GM21737 (cell line): ENCODE results near the gene TOM1L1.

Experiments used
- ATAC-seq: cut with Tn5 transposase; IDR thresholded peaks from one replicate; pipeline ENCODE4 v1.9.1; 2021; ENCODE audit warnings: mild to moderate bottlenecking, moderate library complexity; ENCODE audit not compliant: unreplicated experiment

The TOM1L1 gene

DNA sequence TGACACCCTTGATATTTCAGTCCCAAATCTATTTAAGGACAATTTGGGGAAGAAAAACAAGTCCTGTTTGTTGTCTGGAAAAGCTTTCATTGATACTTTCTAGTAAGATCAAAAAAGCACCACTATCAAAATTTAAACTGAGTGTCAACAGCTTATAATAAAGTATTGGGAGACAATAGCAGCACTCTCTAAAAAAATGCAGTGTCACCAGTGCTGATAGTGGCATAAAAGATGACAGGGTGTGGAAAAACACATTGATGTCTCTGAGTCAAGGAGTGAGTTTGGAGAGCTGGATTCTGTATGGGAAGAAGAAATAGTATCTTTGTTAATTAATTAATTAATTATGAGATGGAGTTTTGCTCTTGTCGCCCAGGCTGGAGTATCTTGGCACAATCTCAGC lies 8.3 kb upstream of the TOM1L1 start:
- ATAC-seq, result no peak

DNA sequence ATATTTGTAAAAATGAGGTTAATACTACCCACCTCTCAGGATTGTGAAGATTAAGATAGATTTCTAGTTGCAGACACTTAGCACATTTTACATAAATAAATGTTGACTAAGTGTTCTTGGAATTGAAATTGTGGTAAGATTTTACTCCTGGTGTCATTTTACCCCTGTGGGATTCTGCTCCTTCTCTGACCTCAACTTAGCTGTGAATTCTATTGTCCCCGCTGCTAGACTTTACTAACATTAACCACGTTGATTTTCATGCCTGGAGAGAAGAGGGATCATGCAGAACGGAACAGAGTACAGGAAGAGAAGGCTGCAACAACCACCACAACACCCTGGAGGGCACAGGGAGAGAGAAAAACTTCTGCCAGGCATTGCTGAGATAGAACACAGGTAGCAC lies 2.1 kb upstream of the TOM1L1 start:
- no peak for ATAC-seq

DNA sequence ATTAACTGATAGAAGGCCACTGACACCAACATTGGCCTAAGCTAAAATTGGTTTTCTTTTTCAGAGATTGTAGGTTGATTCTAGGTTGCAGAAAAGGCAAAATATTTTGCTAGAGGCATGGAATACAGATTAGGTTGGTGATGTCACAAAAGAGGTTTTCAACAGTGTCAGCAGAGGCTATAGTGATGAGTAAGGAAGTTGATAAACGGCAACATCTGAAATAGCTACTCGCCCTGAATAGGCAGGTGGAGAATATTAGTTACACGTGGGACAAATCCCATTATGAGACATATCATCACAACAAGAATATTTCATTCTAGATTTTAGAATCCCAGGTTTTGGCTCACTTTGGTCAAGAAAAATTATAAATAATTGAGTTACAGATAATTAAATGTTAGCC lies 1.5 kb upstream of the TOM1L1 start:
- ATAC-seq, result no peak

DNA sequence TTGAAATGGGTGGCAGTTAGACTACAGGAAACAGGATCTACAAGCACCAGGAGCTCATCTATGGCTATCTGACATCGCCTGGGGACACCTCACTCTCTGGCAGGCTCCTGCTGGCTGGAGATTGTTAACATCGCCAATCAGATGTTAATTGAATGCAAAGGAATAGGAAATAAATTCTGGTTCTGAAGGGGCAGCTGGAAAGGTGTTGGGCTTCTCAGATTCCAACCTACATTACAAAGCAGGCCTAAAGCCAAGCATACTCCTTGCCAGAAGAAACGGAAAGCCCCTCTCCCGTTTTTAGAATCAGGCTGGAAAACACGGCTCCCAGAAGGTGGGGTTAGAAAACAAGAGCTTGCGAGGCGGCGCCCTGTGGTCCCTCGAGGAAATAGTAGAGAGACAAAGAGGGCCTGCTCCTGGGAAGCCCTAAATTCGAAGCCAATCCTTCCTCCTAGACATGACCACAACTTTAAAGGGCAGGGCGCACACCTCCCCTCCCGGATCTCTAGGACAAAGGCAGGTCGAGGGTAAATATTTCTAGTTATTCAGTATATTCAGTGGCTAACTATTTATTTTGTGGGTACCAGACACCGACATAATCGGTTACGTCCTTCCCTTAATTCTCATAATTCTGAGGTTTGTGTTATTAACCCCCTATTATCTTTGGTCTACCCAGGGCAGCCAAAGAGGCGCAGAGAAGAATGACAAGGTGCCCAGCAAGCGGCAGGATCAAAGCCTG lies 763 bp upstream of the TOM1L1 start:
- ATAC-seq, result no peak

DNA sequence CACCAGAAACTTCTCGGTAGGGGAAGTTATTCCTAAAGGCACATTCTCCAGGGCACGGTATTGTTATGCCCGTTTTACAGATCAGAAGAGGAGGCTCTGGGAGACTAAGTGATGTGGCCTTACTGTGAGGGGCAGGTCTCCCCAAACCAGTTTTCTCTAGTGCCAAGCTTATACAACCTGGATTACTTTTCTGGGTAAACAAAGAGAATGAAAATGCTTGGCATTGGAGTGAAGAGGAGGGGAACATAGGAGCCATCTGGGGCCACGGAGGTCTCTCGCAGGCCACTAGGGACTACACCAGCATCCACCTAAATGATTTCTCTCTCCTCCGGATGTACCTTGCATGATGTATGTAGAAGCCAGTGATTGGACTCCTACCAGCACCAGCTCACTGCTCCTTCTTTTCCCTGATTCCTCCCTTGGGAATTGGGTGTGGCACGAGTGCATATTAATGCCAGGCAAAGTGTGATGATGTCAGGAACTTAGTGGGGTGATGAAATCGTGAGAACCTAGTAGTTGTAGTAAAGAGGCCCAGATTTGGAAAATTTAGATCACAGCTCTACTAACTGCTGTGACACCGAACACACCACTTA lies 674 bp downstream of the TOM1L1 start:
- ATAC-seq, result no peak

DNA sequence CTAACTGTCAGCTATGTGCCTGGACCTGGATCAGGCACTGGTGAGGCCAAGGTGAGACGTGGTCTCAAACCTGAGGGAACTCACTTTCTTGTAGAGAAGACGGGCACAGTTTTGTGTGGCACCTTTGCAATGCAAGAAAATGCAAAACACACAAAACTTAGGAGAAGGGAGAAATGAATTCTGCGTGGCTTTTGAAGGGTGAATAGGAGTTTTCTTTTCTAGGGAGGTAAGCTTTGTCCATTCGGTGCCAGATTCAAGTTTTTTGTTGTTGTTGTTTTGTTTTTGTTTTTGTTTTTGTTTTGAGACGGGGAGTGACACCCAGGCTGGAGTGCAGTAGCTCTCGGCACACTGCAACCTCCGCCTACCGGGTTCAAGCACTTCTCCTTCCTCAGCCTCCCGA lies 1.4 kb downstream of the TOM1L1 start:
- no peak for ATAC-seq

DNA sequence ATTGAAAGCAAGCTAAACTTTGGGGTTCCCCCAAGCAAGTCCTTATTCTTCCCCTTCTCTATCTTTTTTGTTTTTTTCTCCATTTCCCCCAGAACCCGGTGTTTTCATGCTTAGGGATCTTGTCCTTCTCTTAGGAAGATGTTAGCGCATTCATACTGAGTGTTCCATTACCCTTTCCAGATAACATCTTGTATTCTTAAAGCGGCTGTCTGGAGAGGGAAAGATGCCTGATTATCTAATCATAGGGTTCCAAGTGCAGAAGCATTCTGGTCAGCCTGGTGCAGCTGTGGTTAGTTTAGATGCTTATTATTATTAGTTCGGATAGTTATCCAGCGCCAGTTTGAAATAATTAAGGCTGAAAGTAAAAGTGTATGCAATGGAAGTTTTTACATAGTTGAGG lies 2.0 kb downstream of the TOM1L1 start:
- ATAC-seq, result no peak

DNA sequence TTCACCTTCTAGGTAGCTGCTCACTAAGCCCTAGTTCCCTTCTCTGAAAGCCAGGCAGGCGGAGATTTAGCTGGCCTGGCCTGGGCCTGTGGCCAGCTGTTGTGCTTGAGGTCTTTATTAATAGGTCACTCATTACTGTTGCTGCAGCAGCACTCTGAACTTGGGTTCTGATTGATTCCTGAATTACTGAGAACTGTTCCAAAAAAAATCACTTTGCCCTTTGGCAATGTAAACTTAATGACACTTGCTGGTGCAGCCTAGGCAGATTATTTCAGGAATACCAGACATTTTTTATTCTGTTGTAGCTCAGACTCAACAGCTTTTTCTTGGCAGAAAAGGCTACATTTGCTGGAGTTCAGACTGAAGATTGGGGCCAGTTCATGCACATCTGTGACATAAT lies 2.7 kb downstream of the TOM1L1 start:
- ATAC-seq, result no peak

DNA sequence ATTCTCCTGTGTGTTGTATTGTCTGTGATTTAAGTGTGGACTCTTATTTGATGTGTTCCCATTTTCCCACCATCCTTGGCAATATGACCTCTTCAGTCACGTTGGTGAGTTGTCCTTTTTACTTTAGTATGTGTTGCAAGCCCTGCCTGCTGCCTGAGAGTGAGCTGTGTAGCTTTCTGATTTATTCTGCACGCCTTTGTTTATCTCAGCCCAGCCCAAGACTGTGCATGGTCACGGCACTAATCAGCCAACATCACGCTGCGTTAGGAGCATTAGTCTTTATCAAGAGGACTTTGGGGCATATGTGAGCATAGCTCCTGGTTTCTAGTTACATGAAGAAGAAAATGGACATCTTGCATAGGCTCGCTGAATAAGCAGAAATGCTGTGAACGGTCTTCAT lies 6.0 kb downstream of the TOM1L1 start:
- no peak for ATAC-seq

DNA sequence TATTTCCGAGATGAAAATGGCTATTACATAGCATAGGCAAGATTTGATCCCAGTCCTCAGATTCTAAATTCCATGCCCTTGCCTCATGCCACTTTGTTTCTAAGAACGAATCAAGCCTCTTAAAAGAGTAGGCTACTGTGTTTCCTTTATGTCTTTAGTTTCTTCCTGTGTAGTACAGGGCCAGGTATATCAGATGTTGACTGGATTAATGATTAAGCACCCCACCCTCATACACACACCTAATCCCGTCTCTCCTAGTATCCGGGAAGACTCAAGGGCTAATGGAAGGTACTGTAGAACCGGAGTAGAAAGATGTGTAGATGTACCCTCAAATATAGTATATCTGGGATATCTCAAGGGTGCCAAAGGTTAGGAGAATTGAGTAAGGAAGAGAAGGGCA lies 6.7 kb downstream of the TOM1L1 start:
- no peak for ATAC-seq

DNA sequence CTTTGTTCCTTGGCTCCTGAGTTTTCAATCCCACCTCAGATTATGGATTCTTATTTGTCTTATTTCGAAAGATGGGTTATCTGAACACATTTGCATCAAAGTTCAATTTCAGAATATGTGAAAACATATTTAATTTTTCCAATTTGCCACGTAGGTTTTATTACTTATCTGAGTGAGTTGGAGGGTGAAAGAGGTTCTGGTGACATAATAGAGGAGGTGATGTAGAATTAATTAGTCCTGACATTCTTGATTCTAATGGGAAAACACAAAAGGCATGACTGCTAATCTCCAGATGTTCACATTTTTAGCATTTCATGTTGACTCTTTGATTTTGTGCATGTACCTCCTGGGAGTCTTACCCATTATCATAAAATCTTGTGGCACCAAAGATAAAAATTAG lies 9.1 kb downstream of the TOM1L1 start:
- ATAC-seq, result no peak

DNA sequence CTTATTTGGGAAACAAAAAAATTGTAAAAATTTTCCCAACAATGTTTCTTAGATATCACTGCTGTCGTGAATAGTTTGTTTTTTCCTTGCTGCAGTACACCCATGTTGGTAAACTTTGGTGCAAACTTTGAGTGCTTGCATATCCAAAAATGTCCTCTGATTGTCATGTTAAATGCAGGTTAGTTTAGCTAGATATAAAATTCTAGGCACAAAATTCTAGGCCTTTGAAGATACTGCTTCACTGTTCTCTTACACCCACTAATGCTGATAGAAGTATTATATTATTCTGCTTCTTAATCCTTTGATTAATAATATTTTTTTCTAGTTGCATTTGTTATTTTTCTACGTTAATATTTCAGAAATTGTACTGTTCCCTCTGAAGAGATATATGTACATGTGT lies 16.1 kb downstream of the TOM1L1 start:
- no peak for ATAC-seq

DNA sequence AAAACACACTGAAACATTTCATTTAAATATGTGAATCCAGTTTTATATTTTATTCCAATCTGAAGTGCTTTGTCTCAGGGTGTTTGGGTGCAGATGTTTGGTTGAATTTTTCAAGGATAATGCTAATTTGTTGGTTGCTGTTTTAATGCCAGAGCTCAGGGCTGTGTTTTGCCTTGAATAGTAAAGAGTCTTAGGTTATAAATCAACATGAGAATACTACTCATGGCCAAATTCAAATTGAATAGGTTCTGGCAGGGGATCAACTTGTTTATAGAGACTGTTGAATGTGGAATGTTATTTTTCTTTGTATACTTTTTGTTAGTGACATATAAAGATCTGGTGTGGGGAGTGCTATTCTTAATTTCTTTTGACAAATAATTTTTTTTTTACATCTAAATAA lies 18.8 kb downstream of the TOM1L1 start:
- ATAC-seq, result no peak

DNA sequence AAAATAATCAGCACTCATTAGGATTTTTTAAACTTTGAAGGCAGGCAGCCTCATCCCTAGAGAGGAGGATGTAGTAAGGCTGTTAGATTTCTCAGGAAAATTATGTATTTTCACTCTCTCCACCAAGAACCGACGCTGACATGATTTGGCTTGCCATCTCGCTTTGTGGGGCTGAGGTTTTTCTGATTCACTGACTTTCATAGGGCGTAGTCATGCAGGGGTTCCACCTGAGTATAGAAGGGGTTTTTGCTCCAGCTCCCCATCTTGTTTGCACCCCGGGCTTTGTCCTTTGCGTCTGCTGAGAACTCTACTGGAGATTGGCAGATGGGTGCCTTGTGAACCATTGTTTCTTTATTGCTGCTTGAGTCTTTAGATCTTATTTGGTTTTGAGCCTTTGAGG lies 20.2 kb downstream of the TOM1L1 start:
- ATAC-seq, result no peak

DNA sequence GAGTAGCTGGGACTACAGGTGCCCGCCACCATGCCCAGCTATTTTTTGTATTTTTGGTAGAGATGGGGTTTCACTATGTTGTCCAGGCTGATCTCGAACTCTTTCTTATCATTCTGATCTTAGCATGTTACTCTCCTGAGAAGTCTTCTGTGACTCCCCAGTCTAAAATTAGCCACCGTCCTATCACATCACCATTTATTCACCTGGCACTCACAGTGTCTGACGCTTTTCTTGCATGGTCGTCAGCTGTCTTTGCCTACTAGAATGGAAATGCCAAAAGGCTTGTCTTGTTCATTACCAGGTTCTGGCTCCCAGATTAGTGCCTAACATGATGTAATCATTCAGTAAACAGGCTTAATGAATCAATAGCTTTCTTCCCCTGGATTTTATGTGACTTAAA lies 23.8 kb downstream of the TOM1L1 start:
- ATAC-seq, result no peak

DNA sequence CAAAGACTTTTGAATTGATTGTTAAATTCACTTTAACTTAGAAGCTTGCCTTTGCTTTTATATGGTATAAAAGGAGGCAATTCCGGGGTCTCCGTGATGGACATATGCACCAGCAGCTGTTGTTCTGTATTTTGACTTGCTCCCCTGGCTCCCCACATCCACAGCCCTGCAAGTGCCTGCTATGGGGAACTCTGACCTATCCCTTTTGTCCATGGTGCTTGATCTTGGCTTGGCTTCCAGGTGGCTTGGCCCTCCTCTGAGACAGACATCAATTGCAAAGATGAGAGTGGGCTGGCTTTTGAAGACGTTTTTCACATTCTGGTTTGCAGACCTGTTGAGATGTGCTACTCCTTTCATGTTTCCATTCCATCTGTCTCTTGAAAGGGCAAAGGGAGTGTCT lies 26.9 kb downstream of the TOM1L1 start:
- no peak for ATAC-seq

DNA sequence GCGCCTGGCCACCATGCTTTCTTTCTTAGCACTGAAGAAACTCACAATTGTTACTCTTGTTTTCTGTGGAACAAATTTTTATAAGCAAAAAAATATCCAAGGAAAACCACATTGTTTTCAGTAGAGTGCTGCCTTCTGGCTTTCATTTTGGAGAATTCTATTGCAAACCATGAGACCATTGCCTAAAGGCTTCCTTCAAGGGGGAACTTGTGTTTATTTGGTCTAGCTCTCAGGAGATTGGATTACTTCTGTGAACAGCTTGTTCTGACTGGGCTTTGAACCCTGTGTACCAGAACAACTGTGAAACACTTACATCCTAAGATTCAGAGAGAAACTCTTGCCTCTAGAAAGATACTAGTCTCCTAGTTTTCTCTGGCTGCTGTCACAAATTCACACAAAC lies 32.1 kb downstream of the TOM1L1 start:
- no peak for ATAC-seq

DNA sequence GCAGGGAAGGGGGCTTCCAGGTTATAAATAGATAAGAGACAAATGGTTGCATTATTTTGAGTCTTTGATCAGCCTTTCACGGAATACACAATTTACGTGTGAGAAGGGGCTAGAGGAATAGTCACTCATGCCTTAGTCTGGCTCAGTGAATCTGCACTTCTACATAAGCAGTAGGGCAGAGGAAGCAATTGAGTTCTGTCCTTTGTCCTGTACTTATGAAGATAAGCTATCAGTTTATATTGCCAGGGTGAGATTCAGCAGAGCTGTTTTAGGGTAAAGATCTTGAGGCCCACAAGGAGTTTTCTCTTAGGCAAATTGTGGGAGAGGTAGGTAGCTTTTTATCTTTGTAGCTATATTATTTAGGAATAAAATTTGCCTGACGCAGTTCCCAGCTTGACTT lies 33.3 kb downstream of the TOM1L1 start:
- ATAC-seq, result no peak

DNA sequence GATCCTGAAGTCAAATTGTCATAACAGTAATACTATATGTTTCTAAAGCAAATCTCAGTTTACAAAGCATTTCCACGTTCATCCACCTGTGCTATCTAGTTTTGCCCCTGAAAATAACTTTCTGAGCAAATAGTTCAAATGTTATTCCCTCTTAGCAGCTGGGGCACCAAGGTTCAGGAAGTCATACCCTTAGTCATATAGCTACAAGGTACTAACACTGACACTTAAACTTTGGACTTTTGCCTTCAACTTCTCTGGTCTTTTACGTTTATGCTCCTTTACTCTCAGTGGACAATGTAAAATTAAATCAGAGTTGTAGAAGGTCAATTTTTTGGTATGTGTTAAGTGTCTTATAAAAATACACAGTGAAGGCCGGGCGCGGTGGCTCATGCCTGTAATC lies 34.8 kb downstream of the TOM1L1 start:
- no peak for ATAC-seq

DNA sequence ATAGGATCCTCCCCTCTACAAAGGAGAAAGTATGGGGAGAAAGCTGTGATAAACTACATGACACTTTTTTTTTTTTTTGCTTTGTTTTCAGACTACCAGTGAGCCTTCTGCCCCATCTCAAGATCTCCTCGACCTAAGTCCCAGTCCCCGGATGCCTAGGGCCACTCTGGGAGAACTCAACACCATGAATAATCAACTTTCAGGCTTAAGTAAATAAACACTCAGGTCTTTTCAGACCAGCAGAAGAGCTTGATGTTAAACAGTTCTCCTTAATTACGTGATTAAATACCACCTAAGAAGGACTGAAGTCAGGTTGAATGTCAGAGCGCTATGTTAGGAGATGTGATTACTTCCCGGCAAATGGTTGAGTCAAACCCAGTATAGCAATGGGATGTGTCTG lies 36.4 kb downstream of the TOM1L1 start:
- ATAC-seq, result no peak

DNA sequence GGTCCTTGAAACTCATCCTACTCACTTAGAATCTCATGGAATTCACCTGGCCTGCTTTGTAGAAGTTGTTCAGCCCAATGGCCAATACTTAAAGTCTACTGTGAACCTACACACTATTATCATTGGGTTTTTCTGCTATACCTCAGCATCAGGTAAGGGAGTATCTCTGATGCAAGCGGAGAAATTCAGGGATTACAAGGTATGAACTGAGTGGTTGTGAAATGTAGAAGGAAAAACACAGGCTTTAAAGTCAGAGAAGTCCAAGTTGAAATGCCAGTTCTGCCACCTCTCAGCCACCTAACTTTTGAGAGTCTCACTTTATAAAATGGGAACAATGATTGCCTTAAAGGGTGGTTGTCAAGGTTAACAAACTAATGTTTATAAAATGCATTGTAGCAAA lies 36.8 kb downstream of the TOM1L1 start:
- ATAC-seq, result no peak

DNA sequence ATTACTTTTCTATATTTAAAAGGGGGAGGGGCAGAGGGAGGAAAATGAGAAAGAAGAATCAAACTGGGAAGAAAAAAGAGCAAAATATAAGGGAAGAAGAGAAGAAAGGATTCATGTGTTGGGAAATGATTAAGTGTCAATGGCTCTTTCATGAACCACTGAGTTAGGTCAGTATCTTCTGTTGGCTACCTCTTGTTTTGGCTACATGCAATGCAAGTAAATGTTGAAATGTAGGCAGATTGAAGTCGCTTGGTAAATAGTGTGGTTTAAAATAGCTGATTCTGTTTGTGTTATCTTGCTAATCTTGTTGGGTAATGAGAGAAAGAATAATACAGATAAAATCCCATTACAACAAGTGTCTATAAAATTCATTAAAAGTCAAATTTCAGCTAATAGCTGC lies 40.6 kb downstream of the TOM1L1 start:
- no peak for ATAC-seq

DNA sequence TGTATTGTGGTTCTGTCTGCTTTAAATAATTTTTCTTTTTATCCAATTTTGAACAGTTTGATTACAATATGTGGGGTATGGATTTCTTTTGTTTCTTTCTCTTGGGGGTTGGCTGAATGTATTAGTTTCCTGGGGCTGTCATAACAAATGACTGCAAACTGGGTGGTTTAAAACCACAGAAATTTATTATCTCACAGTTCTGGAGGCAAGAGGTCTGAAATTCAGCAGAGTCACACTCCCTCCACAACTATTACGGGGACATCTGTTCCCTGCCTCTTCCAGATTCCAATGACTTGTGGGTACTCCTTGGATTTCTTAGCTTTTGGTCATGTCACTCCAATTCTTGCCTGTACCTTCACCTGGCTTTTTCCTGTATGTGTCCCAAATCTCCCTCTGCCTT lies 44.1 kb downstream of the TOM1L1 start:
- no peak for ATAC-seq
